RWPE2 (cell line): ENCODE data around the gene SHISA3.

Experiments
- ATAC-seq: fragments of 200-7000 bp; cut with Tn5 transposase; 3 replicates; pipeline ENCODE4 v1.9.1; 2021; ENCODE audit warnings: low read depth
- DNase-seq: peaks from one replicate; pipeline ENCODE4 v3.0.0-alpha.2; 2020; ENCODE audit warnings: low spot score
- H3K27ac ChIP-seq: fragments of 450-650 bp; 2 replicates; pipeline ENCODE4 v1.5.1; 2017; ENCODE audit warnings: mild to moderate bottlenecking; ENCODE audit not compliant: poor library complexity, severe bottlenecking
- H3K27me3 ChIP-seq: fragments of 250-450 bp; sonication (Bioruptor Pico); 2 replicates; pipeline ENCODE4 v1.5.1; 2021; ENCODE audit warnings: mild to moderate bottlenecking, moderate library complexity; ENCODE audit not compliant: insufficient read depth, poor library complexity, severe bottlenecking
- H3K36me3 ChIP-seq: fragments of 250-450 bp; sonication (Bioruptor Pico); 2 replicates; pipeline ENCODE4 v1.5.1; 2020; ENCODE audit warnings: low read depth, mild to moderate bottlenecking, moderate library complexity
- H3K4me1 ChIP-seq: fragments of 250-450 bp; sonication (Bioruptor Pico); 2 replicates; pipeline ENCODE4 v1.5.1; 2021; ENCODE audit warnings: mild to moderate bottlenecking, moderate library complexity; ENCODE audit not compliant: insufficient read depth, poor library complexity, severe bottlenecking
- H3K4me3 ChIP-seq: fragments of 250-450 bp; sonication (Bioruptor Pico); 2 replicates; pipeline ENCODE4 v1.5.1; 2021; ENCODE audit warnings: mild to moderate bottlenecking, moderate library complexity; ENCODE audit not compliant: severe bottlenecking
- H3K9me3 ChIP-seq: fragments of 250-450 bp; sonication (Bioruptor Pico); 2 replicates; pipeline ENCODE4 v1.5.1; 2021; ENCODE audit warnings: mild to moderate bottlenecking, moderate library complexity; ENCODE audit not compliant: severe bottlenecking
- TF ChIP-seq, protein P1 (sequence below): fragments of 450-650 bp; IDR thresholded peaks from one replicate; pipeline ENCODE4 v1.5.1; 2017; ENCODE audit warnings: mild to moderate bottlenecking, moderate library complexity; ENCODE audit not compliant: poor library complexity, severe bottlenecking

The SHISA3 gene

GRCh38 chr4:42401171-42401570 lies 3.9 kb downstream of the SHISA3 start:
- no peak overlapping the region for H3K4me3 ChIP-seq
- H3K27ac ChIP-seq, result no peak overlapping the region
- H3K27me3 ChIP-seq, result peaks cover 62% of the 10 kb centered on the region
- TF ChIP-seq, protein P1, sequence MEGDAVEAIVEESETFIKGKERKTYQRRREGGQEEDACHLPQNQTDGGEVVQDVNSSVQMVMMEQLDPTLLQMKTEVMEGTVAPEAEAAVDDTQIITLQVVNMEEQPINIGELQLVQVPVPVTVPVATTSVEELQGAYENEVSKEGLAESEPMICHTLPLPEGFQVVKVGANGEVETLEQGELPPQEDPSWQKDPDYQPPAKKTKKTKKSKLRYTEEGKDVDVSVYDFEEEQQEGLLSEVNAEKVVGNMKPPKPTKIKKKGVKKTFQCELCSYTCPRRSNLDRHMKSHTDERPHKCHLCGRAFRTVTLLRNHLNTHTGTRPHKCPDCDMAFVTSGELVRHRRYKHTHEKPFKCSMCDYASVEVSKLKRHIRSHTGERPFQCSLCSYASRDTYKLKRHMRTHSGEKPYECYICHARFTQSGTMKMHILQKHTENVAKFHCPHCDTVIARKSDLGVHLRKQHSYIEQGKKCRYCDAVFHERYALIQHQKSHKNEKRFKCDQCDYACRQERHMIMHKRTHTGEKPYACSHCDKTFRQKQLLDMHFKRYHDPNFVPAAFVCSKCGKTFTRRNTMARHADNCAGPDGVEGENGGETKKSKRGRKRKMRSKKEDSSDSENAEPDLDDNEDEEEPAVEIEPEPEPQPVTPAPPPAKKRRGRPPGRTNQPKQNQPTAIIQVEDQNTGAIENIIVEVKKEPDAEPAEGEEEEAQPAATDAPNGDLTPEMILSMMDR, result peak; percentile 60
- H3K4me1 ChIP-seq, result no peaks in the 10 kb centered on the region
- DNase-seq (no peak), ATAC-seq (peak; percentile 73)
- no peaks in the 10 kb centered on the region for H3K36me3 ChIP-seq
- H3K9me3 ChIP-seq, result no peaks in the 10 kb centered on the region

DNA sequence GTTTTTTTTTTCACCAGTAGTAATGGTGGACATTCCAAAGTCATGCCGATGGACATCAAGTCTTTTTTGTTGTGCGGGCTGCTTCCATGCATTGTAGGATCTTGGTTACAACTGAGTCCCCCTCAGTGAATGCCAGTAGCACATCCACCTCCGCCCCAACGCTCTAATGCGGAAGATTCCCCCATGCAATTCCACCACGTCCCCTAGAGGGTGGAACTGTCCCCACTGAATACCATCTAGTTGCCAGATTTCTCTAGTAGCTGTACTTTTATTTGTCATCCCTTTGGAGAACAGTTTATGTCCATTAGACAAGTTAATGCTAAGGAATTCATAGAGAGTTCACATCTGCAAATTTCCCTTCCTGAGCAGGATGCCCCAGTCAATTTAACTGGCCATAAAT lies 6.7 kb downstream of the SHISA3 start:
- no peaks in the 10 kb centered on the region for H3K9me3 ChIP-seq
- ATAC-seq, result no peak

DNA sequence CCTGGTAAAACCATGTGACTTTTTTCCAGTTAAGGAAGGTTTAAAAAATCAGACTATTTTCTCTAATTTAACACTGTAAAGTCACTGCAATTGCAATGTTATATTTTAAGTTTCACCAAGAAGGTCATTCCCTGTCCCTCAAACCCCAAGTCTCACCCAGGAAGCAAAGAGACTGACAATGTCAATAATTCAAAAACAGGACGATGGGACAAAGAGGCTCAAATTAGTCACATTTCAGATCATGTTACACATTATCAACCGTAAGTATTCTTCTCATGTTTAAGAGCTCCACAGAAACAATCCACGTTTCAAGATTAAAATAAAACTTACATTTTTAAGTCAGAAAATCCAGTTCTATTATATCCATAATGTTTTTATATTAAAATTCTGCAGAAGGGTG lies 13.2 kb downstream of the SHISA3 start:
- Histone ChIP-seq H3K27ac (no peak overlapping the region), H3K27me3 (no peaks in the 10 kb centered on the region), H3K9me3 (no peaks in the 10 kb centered on the region), H3K4me3 (no peak overlapping the region), H3K36me3 (no peaks in the 10 kb centered on the region), H3K4me1 (peaks cover 18% of the 10 kb centered on the region)
- TF ChIP-seq, protein P1, result no peak
- no peak for ATAC-seq
- no peak for DNase-seq

More for the DNA sequence above, 6.7 kb downstream of the SHISA3 start:
- no peak for DNase-seq
- Histone ChIP-seq H3K4me3 (no peak overlapping the region), H3K27ac (no peak overlapping the region), H3K27me3 (peaks cover 34% of the 10 kb centered on the region), H3K36me3 (no peaks in the 10 kb centered on the region), H3K4me1 (no peaks in the 10 kb centered on the region)
- TF ChIP-seq, protein P1, result no peak

DNA sequence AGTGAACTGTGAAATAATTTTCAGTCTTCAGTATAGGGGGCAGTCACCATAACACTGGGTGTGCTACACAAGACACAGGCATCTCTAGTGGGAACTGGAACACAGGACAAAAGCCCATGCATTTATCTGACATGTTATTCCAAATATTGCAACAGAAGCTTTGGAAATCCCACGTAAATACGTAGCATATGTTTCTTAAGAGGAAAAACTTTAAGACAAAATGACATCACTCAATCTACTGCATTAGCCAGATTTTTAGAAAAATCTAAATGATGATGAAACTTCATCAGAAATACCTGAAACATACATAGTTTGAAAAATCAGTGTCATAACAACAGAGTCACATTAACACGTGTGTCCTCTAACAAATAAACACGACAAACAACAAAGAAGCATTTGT lies 14.5 kb downstream of the SHISA3 start:
- ATAC-seq (no peak; the same call in 2 of the 3 replicates), DNase-seq (no peak)
- Histone ChIP-seq H3K9me3 (no peaks in the 10 kb centered on the region), H3K36me3 (no peaks in the 10 kb centered on the region), H3K27me3 (no peaks in the 10 kb centered on the region), H3K4me1 (peaks cover 18% of the 10 kb centered on the region), H3K4me3 (no peak overlapping the region), H3K27ac (peak overlapping the region; percentile 70)
- TF ChIP-seq, protein P1, result no peak

DNA sequence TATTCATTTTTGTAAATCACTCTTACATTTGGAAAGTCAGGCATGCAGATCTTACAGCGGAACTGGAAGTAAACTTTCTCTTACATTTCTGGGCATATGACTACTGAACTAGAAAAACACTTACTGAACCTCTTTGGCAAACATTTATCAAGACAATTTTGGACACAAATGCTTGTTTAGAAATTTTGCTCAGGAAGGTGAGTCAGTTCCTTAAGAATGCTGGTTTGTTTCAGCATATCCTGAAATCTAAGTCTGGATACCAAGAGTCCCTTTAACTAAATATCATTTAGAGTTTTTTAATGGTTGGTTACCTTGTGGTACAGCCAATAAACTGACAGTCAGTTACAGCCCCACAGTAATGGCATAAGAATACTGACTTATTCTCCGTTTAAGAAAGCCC lies 15.0 kb downstream of the SHISA3 start:
- Histone ChIP-seq H3K27me3 (no peaks in the 10 kb centered on the region), H3K27ac (peak overlapping the region; percentile 70), H3K4me1 (peaks cover 18% of the 10 kb centered on the region), H3K4me3 (no peak overlapping the region), H3K9me3 (no peaks in the 10 kb centered on the region), H3K36me3 (no peaks in the 10 kb centered on the region)
- ATAC-seq, result peak; percentile 90
- no peak for DNase-seq
- TF ChIP-seq, protein P1, result no peak
